ENCODE results near the gene REPS2.

GRCh38 chrX:16963216-16963615 is 16.8 kb downstream of the REPS2 start:
- TF ChIP-seq CTCF (IDR thresholded peaks at IDR 0.05), result no peak
- no peak for TF ChIP-seq POLR2A (IDR thresholded peaks at IDR 0.05)

Data from body of pancreas (tissue), 4 donors.